Cortex of kidney (tissue), 1 donor: Measurements from ENCODE around the gene RPS24.
A peak's percentile ranks its signal among the peaks of the same experiment; 100 is the strongest.
"Not testable (repeated sequence)": the region's sequence is repeated elsewhere in the genome, so short reads cannot be mapped to it uniquely, and the experiment has no call there.

Experiments used
- DNase-seq: peaks from one replicate; lab custom pipeline; 2025; lab: John Stamatoyannopoulos, UW

The RPS24 gene

GRCh38 chr10:78033637-78034470, at the start of gene RPS24:
TSS of gene RPS24 (plus strand) at chr10:78033863. CDS start at chr10:78033902, 39 bp downstream.
- peak; percentile 28 for DNase-seq

GRCh38 chr10:77984986-77985385, 48.7 kb upstream of the RPS24 start:
- DNase-seq = no peak

GRCh38 chr10:77987671-77988255, 45.9 kb upstream of the RPS24 start:
- DNase-seq = no peak

GRCh38 chr10:77989081-77989724, 44.5 kb upstream of the RPS24 start:
- no peak for DNase-seq

- DNase-seq = no peak
Observed at GRCh38 chr10:77993620-77994019, 40.0 kb upstream of the RPS24 start.

- DNase-seq = not testable (repeated sequence)
Observed at GRCh38 chr10:77998780-77999179, 34.9 kb upstream of the RPS24 start.

- DNase-seq = no peak
Observed at GRCh38 chr10:78000206-78000605, 33.5 kb upstream of the RPS24 start.

- no peak for DNase-seq
Observed at GRCh38 chr10:78000956-78001472, 32.6 kb upstream of the RPS24 start.

- no peak for DNase-seq
Observed at GRCh38 chr10:78002541-78003288, 30.9 kb upstream of the RPS24 start.

GRCh38 chr10:78004215-78005026, 29.2 kb upstream of the RPS24 start:
- no peak for DNase-seq

GRCh38 chr10:78007172-78007571, 26.5 kb upstream of the RPS24 start:
- no peak for DNase-seq

- DNase-seq = no peak
Observed at GRCh38 chr10:78009662-78010061, 24.0 kb upstream of the RPS24 start.

- DNase-seq = no peak
Observed at GRCh38 chr10:78010278-78010677, 23.4 kb upstream of the RPS24 start.

GRCh38 chr10:78011065-78011464, 22.6 kb upstream of the RPS24 start:
- no peak for DNase-seq

GRCh38 chr10:78013564-78013963, 20.1 kb upstream of the RPS24 start:
- DNase-seq = no peak

- no peak for DNase-seq
Observed at GRCh38 chr10:78015546-78015945, 18.1 kb upstream of the RPS24 start.

- DNase-seq = no peak
Observed at GRCh38 chr10:78017856-78018255, 15.8 kb upstream of the RPS24 start.

GRCh38 chr10:78019264-78019663, 14.4 kb upstream of the RPS24 start:
- no peak for DNase-seq

- DNase-seq = no peak
Observed at GRCh38 chr10:78021201-78021600, 12.5 kb upstream of the RPS24 start.

- no peak for DNase-seq
Observed at GRCh38 chr10:78023741-78024140, 9.9 kb upstream of the RPS24 start.

GRCh38 chr10:78025685-78026364, 7.8 kb upstream of the RPS24 start:
- no peak for DNase-seq
